Inflammatory macrophage treated with lipopolysaccharide for 1 hour (primary cell): ENCODE results near the gene SPEM1.
"Not testable (repeated sequence)": the region's sequence is repeated elsewhere in the genome, so short reads cannot be mapped to it uniquely, and the experiment has no call there.

Source experiments
- DNase-seq, 2 donors: peaks; one replicate each; pipeline ENCODE4 v3.0.0-alpha.2; 2020 to 2022

Gene SPEM1

GRCh38 chr17:7443499-7444485 is 23.7 kb downstream of the SPEM1 start:
- no peak for DNase-seq

GRCh38 chr17:7444682-7445618 is 24.8 kb downstream of the SPEM1 start, which contains the start of gene CHRNB1:
Gene CHRNB1, plus strand, starts transcription at chr17:7445061. Its CDS starts 67 bp downstream, at chr17:7445128.
- DNase-seq, result peak; percentile 52 to 73

GRCh38 chr17:7445619-7445968 is 25.5 kb downstream of the SPEM1 start:
- DNase-seq, result no peak

DNA sequence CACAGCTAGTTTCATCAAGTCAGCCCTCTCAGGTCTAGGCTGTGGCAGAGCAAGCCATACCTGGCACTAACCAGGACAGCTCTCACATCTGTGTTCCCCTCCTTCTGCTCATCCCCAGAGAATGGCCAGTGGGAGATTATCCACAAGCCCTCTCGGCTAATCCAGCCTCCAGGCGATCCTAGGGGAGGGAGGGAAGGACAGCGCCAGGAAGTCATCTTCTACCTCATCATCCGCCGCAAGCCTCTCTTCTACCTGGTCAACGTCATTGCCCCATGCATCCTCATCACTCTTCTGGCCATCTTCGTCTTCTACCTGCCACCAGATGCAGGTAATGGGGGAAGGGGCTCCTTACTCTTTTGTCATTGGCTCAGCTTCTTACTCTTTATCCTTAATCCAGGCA is 28.3 kb downstream of the SPEM1 start:
- no peak for DNase-seq

- no peak for DNase-seq
These were observed 39.9 kb downstream of the SPEM1 start for GRCh38 chr17:7459961-7460545.

GRCh38 chr17:7460850-7461660 is 40.9 kb downstream of the SPEM1 start:
- no peak for DNase-seq

- DNase-seq, result no peak
These were observed 42.6 kb downstream of the SPEM1 start for GRCh38 chr17:7462474-7463371.

- no peak for DNase-seq
These were observed 43.3 kb downstream of the SPEM1 start for GRCh38 chr17:7463372-7463846.

DNA sequence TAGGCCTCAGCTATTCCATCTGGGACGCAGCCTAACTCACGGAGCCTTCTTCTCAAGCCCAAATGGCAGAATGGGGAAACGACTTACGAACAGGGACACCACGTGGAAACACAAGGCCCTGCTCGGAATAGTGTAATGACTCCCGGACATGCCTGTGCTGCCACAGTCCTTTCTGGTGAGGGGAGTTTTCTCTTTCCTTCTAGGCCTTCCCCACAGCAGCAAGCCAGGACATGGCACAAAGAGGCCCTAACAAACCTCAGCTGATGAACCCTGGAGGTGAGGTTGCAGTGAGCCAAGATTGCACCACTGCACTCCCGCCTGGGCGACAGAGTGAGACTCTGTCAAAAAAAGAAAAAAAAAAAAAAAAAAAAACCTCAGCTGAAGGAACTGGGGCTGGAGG is 44.0 kb downstream of the SPEM1 start:
- DNase-seq, result no peak

DNA sequence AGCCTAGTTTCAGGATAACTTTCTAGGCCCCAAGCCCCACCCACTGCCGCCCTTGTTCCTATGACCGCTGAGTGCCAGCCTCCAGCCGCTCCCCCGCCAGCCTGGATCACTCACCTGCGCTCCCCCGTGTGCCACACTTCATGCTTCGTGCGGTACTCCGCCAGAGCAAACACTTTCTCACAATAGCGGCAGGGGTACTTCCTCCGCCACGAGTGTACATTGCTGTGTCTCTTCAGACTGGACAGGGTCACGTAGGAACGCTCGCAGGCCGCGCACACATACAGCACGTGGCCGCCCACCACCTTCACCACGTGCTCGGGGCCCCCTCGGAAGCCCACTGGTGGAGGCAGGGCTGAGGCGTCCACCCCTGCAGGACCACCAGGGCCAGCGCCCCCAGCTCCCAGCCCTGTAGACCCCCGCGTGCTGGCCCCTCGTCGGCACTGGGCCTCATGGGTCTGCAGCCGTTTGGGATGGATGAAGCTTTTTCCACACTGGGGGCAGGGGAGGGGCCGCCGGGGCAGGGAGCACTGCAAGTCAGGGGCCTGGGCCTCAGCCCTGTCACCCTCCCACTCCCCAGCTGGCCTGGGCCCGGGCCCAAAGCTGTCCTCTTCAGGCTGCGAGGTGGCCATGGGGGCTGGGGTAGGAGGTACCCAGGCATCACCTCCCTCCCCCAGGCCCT is 45.6 kb downstream of the SPEM1 start:
- DNase-seq, result no peak

DNA sequence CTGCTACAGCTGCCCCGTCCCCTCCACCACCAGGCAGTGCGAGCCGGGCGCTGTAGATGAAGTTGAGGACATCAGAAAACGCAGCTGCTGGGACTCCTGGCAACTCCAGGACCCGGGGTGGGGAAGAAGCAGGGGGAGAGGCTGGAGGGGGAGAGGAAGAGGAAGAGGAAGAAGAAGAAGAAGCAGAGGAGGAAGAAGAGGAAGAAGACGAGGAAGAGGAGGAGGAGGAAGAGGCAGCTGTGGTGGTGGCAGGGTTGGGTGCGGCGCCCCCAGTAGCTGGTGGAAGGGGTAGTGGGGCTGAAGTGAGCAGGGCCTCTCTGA is 46.2 kb downstream of the SPEM1 start:
- no peak for DNase-seq

GRCh38 chr17:7466639-7467341 is 46.7 kb downstream of the SPEM1 start:
- peak; percentile 35 to 55 for DNase-seq

- DNase-seq, result no peak
These were observed 47.4 kb downstream of the SPEM1 start for GRCh38 chr17:7467498-7467897.

GRCh38 chr17:7468290-7468689 is 48.2 kb downstream of the SPEM1 start:
- no peak for DNase-seq

- no peak for DNase-seq
These were observed 48.8 kb downstream of the SPEM1 start for GRCh38 chr17:7468804-7469389.

DNA sequence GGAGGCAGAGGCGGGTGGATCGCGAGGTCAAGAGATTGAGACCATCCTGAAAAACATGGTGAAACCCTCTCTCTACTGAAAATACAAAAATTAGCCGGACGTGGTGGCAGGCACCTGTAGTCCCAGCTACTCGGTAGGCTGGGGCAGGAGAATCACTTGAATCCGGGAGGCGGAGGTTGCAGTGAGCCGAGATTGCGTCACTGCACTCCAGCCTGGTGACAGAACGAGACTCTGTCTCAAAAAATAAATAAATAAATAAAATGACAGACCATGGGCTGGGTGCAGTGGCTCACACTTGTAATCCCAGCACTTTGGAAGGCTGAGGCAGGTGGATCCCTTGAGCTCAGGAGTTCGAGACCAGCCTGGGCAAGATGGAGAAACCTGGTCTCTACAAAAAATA is 49.7 kb downstream of the SPEM1 start:
- DNase-seq, result not testable (repeated sequence)

DNA sequence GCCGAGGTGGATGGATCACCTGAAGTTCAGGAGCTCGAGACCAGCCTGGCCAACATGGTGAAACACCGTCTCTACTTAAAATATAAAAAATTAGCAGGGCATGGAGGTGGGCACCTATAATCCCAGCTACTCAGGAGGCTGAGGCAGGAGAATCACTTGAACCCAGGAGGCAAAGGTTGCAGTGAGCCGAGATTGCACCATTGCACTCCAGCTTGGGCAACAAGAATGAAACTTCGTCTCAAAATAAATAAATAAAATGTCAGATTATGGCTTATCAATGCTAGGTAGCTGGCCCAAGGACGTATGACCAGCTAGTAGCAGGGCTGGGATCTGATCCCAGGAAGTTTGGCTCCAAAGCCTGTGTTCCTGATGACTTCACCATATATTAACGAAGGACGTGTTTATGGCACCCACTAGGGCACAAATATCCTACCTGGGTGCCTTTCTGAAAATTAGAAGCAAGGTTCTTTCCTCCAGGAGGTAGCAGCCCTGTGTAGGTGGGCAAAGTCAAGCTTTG is 50.4 kb downstream of the SPEM1 start:
- not testable (repeated sequence) for DNase-seq
